ENCODE results near the gene C2orf49.

DNA sequence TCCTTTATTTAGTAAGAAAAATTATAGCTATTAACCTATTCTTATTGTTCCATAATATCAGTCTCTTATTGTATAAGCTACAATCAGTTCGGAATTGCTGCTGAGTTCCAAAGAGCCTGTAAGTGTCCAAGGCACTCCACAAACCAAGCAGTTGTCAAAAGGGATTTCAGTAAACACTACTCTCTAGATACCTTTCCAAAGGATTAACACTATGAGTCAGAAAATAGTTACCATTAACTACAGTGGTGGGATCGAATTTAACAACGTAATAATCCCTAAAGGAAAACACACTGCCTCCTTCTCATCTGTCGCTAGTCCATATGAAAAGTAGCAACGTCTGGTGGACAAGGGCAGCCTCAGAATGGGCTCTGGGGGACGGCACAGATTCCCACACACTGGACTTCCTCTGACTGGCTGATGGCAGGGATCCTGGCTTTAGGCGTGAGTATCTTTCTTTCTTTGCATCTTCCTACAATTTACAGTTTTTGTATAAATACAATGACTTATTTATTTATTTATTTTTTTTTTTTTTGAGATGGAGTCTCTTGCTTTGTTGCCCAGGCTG lies 16.6 kb upstream of the C2orf49 start:
- TF ChIP-seq, protein P1, sequence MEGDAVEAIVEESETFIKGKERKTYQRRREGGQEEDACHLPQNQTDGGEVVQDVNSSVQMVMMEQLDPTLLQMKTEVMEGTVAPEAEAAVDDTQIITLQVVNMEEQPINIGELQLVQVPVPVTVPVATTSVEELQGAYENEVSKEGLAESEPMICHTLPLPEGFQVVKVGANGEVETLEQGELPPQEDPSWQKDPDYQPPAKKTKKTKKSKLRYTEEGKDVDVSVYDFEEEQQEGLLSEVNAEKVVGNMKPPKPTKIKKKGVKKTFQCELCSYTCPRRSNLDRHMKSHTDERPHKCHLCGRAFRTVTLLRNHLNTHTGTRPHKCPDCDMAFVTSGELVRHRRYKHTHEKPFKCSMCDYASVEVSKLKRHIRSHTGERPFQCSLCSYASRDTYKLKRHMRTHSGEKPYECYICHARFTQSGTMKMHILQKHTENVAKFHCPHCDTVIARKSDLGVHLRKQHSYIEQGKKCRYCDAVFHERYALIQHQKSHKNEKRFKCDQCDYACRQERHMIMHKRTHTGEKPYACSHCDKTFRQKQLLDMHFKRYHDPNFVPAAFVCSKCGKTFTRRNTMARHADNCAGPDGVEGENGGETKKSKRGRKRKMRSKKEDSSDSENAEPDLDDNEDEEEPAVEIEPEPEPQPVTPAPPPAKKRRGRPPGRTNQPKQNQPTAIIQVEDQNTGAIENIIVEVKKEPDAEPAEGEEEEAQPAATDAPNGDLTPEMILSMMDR (IDR thresholded peaks at IDR 0.05; ENCODE audit: low read length), result no peak
- TF ChIP-seq EZH2phosphoT487 (IDR thresholded peaks at IDR 0.05; ENCODE audit: low read length) (no peak), EZH2 (optimal IDR thresholded peaks at IDR 0.05; ENCODE audit: low read depth, low read length) (no peak)

All from MM.1S (cell line).